MV-4-11 (cell line): Measurements from ENCODE around the gene EEF1AKMT1.
A peak's percentile ranks its signal among the peaks of the same experiment; 100 is the strongest.
"Not testable (repeated sequence)": the region's sequence is repeated elsewhere in the genome, so short reads cannot be mapped to it uniquely, and the experiment has no call there.

Source experiments
- DNase-seq: peaks from one replicate; lab custom pipeline; 2025; lab: John Stamatoyannopoulos, UW

The EEF1AKMT1 gene

GRCh38 chr13:20696073-20696472 is 77.7 kb downstream of the EEF1AKMT1 start:
- peak; percentile 62 for DNase-seq

GRCh38 chr13:20691616-20692015 is 82.1 kb downstream of the EEF1AKMT1 start:
- DNase-seq = no peak

- no peak for DNase-seq
Measured at GRCh38 chr13:20689291-20689690, 84.5 kb downstream of the EEF1AKMT1 start.

- no peak for DNase-seq
Measured at GRCh38 chr13:20686863-20687579, 86.7 kb downstream of the EEF1AKMT1 start.

GRCh38 chr13:20686167-20686566 is 87.6 kb downstream of the EEF1AKMT1 start:
- DNase-seq = no peak

GRCh38 chr13:20685092-20685491 is 88.7 kb downstream of the EEF1AKMT1 start:
- no peak for DNase-seq

GRCh38 chr13:20684546-20684945 is 89.2 kb downstream of the EEF1AKMT1 start:
- peak; percentile 67 for DNase-seq

- DNase-seq = no peak
Measured at GRCh38 chr13:20684041-20684440, 89.7 kb downstream of the EEF1AKMT1 start.

- DNase-seq = no peak
Measured at GRCh38 chr13:20682061-20682460, 91.7 kb downstream of the EEF1AKMT1 start.

GRCh38 chr13:20681481-20681880 is 92.3 kb downstream of the EEF1AKMT1 start:
- DNase-seq = not testable (repeated sequence)

GRCh38 chr13:20680416-20681080 is 93.2 kb downstream of the EEF1AKMT1 start:
- DNase-seq = no peak

GRCh38 chr13:20679879-20680278 is 93.9 kb downstream of the EEF1AKMT1 start:
- DNase-seq = no peak
